Body of pancreas (tissue), 4 donors: Measurements from ENCODE around the gene PRSS53. TPM values are rescaled to one million over a fixed set of nuclear protein-coding genes. Genes with fewer than 3 reads are reported as not detected.

ENCODE experiments used
- ATAC-seq: fragments of 150-250 bp; one replicate; pipeline ENCODE4 v1.9.1; 2016
- DNase-seq, 4 donors: peaks; one replicate each; pipeline ENCODE4 v3.0.0-alpha.2; 2019
- H3K27ac ChIP-seq, 4 donors: fragments of 200-600 bp; sonication (generic); 1 replicate in 3 of 4; 2 replicates in 1 of 4; pipeline versions ENCODE4 v1.5.1 to v1.6.1; 2016 to 2019; ENCODE audit warnings: mild to moderate bottlenecking in 1 of 4, mixed read lengths in 1 of 4, moderate library complexity in 1 of 4
- H3K27me3 ChIP-seq, 2 donors: fragments of 200-600 bp; sonication (generic); one replicate each; pipeline ENCODE4 v1.6.0; 2016; ENCODE audit warnings: mild to moderate bottlenecking in 1 of 2
- H3K36me3 ChIP-seq, 2 donors: fragments of 200-600 bp; sonication (generic); replicated peaks in 1 of 2; 2 replicates each; pipeline ENCODE4 v1.5.1; 2016; ENCODE audit warnings: low read depth in 2 of 2; ENCODE audit not compliant: insufficient read depth in 1 of 2
- H3K4me1 ChIP-seq: fragments of 200-600 bp; sonication (generic); one replicate; pipeline ENCODE4 v1.6.0; 2016
- H3K4me3 ChIP-seq, 2 donors: fragments of 200-600 bp; sonication (generic); 1 replicate in 1 of 2; 2 replicates in 1 of 2; pipeline ENCODE4 v1.5.1; 2016 to 2019
- H3K9me3 ChIP-seq, 3 donors: fragments of 200-600 bp; sonication (generic); 1 replicate in 2 of 3; 2 replicates in 1 of 3; pipeline ENCODE4 v1.5.1; 2016
- POLR2A ChIP-seq, 3 donors: fragments of 450-650 bp; IDR thresholded peaks; one replicate each; pipeline ENCODE4 v1.6.1; 2016; ENCODE audit warnings: antibody characterized with exemption in 3 of 3, mild to moderate bottlenecking in 2 of 3
- WGBS, 2 donors: methylation state at CpG; one replicate each; pipeline ENCODE4 v1.1.5; 2017; 5-methylcytosine and 5-hydroxymethylcytosine counted together
- intact Hi-C: fragments of 100-400 bp; cut with DNase I; formaldehyde crosslinking; loops from one replicate; pipeline ENCODE4 v1.15.1; 2023
- total RNA-seq, 2 donors: library from RNA; depleted of rRNA; stranded (reverse); fragments of >200 nt; gene quantifications; one replicate each; pipeline ENCODE4 v1.1.0, GENCODE V29; 2016
- TF ChIP-seq, protein P1 (sequence below), 7 experiments: fragments of 450-650 bp in 4 of 7; fragments of 200-600 bp in 3 of 7; sonication (generic) in 3 of 7; IDR thresholded peaks; one replicate each; pipeline ENCODE4 v1.5.1; 2016 to 2019; ENCODE audit warnings: antibody characterized with exemption in 7 of 7

The PRSS53 gene
- total RNA-seq, 2 donors from 2014 or later = 3.0 to 6.0 TPM

DNA sequence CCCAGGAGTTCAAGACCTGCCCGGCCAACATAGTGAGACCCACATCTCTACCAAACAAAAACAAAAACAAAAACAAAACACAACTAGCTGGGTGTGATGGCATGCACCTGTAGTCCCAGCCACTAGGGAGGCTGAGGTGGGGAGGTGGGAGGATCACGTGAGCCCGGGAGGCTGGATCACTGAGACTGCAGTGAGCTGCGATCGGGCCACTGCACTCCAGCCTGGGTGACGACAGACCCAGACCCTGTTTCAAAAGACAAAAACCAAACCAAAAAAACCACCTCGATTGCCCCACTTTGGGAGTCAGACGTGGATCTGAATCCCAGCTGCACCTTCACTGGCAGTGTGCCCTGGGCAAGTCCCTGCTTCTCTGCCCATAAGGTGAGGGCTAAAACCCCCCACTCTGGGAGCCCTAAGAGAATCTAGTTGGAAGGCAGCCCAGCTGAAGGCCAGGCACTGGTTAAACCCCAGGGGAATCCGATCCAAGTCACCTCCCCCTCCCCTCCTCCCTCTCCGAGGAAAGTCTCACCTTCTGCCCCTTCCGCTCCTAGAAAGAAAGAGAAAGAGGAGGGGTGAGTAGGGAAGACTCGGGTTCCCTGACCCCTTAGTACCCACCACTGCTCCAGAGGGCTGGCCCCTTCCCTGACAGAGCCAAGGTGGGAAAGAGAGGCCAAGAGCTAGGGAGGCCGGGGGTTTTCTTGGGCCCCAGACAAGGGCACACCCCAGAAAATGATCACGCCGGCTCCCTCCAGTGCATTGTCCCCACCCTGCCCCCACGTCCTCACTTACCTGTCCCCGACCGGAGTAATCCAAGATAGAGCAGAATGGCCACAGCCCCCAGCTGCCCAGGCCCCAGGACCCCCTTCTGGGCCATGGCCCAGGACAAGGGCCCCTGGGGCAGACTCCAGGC, 46.1 kb upstream of the PRSS53 start:
- ATAC-seq = peak; percentile 40
- Histone ChIP-seq H3K4me3 (peak overlapping the region; percentile 44 to 95), H3K27me3 (no peaks in the 10 kb centered on the region), H3K4me1 (peaks cover 71% of the 10 kb centered on the region), H3K36me3 (peaks cover 0 to 4% of the 10 kb centered on the region in 2 donors), H3K9me3 (no peaks in the 10 kb centered on the region), H3K27ac (peak overlapping the region; percentile 94 to 99 (median 94))
- WGBS, 2 donors = 7 to 18% methylated on average over 18 of the region's 18 CpGs
- peak; percentile 77 to 85 (median 84) for DNase-seq
- intact Hi-C loops = no loop called here
- TF ChIP-seq, protein P1, sequence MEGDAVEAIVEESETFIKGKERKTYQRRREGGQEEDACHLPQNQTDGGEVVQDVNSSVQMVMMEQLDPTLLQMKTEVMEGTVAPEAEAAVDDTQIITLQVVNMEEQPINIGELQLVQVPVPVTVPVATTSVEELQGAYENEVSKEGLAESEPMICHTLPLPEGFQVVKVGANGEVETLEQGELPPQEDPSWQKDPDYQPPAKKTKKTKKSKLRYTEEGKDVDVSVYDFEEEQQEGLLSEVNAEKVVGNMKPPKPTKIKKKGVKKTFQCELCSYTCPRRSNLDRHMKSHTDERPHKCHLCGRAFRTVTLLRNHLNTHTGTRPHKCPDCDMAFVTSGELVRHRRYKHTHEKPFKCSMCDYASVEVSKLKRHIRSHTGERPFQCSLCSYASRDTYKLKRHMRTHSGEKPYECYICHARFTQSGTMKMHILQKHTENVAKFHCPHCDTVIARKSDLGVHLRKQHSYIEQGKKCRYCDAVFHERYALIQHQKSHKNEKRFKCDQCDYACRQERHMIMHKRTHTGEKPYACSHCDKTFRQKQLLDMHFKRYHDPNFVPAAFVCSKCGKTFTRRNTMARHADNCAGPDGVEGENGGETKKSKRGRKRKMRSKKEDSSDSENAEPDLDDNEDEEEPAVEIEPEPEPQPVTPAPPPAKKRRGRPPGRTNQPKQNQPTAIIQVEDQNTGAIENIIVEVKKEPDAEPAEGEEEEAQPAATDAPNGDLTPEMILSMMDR (IDR thresholded peaks at IDR 0.05) = peak in 5 of 7 experiments; percentile 17 to 78 (median 54)
- peak; percentile 72 to 93 (median 91) for TF ChIP-seq POLR2A (IDR thresholded peaks at IDR 0.05)

DNA sequence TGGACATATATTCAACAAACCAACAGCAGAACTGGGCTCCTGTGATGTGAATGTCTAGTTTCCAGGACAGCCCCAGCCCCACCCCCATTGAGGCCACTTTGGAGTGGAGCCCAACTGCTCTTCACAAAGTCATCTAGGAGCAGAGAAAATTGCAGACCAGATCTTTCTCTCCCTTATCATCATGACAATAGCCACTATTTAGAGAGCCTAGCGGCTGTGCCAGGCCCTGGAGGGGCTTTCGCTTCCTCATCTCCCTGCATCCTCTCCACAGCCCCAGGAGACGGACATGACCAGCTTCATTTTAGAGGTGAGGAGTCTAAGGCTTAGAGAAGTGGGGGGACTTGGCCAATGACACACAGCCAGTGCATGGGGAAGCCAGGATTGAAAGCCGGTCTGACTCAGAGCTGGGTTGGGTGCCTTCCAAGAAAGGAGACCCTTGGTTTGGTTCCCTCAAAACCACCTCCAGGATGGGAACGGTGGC, 45.4 kb upstream of the PRSS53 start:
- 1 to 5% methylated on average over 4 to 5 of the region's 5 CpGs for WGBS, 2 donors
- H3K36me3 ChIP-seq = peaks cover 0 to 4% of the 10 kb centered on the region in 2 donors
- peak overlapping the region; percentile 3 to 95 for H3K4me3 ChIP-seq
- H3K27me3 ChIP-seq = no peaks in the 10 kb centered on the region
- intact Hi-C loops = no loop called here
- DNase-seq (peak in 3 of 4 donors; percentile 37 to 60 (median 56)), ATAC-seq (no peak)
- no peaks in the 10 kb centered on the region for H3K9me3 ChIP-seq
- TF ChIP-seq, protein P1 (IDR thresholded peaks at IDR 0.05) = no peak
- no peak for TF ChIP-seq POLR2A (IDR thresholded peaks at IDR 0.05)
- H3K4me1 ChIP-seq = peaks cover 74% of the 10 kb centered on the region
- H3K27ac ChIP-seq = peak overlapping the region; percentile 94 to 99 (median 94)

DNA sequence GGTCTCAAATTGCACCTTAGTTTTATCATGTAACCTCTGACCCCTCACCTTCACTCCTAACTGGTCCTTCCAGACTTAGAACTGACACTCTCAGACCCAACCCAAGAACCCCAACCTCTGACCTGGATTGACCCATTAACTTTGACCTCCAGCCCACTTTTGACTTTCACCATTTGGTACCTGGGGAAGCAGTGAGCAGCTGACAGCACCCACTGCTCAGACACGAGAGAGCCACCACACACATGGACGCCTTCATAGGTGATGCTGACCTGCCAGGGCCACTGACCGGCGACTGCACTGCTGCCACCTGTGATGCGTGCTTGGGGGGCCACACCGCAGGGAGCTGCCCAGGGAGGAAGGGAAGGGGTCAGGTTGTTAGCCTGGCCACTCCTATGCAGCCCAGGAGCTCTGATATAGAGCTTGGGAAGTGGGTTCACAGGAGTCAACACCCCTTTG, 44.3 kb upstream of the PRSS53 start:
- H3K4me1 ChIP-seq = peaks cover 74% of the 10 kb centered on the region
- intact Hi-C loops = no loop called here

DNA sequence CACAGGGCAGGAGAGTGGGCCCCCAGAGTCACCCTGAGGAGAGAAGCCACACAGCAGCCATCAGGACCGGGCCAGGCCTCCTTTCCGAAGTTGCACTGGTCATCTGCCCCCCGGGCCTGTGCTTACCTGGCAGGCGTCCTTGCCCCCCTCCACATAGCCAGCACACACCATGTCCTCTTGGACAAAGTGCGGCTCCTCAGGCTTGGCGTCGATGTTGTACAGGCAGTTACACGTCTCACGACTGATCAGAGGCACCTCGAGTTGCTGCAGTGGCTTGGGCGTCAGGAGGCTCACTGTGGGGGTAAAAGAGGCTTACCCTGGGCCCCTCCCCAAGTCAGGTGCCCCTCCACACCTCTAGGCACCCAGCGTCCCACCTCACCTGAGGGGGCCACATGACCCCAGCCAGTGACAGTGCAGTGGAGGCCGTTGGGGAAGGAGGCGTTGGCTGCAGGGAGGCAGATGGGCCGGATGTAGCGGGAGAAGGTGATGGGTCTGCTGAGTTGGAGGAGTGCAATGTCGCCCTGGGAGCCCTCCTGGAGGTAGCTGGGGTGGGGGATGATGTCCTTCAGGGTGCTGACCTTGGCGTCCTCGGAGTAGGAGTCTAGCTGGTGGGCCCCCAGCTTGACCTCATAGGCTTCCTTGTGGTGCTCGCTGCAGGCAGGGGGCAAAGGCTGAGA, 43.7 kb upstream of the PRSS53 start:
- Histone ChIP-seq H3K27me3 (no peaks in the 10 kb centered on the region), H3K27ac (peak overlapping the region; percentile 89 to 98 (median 94)), H3K36me3 (peaks cover 0 to 4% of the 10 kb centered on the region in 2 donors), H3K9me3 (no peaks in the 10 kb centered on the region), H3K4me3 (no peak overlapping the region), H3K4me1 (peaks cover 76% of the 10 kb centered on the region)
- intact Hi-C loops = no loop called here
- 73 to 80% methylated on average over 13 to 17 of the region's 20 CpGs for WGBS, 2 donors
- DNase-seq (no peak), ATAC-seq (no peak)
- peak in 1 of 3 donors; percentile 3 for TF ChIP-seq POLR2A (IDR thresholded peaks at IDR 0.05)
- TF ChIP-seq, protein P1 (IDR thresholded peaks at IDR 0.05) = no peak

More for the DNA sequence above, 44.3 kb upstream of the PRSS53 start:
- peak overlapping the region; percentile 94 to 99 (median 94) for H3K27ac ChIP-seq
- no peak overlapping the region for H3K4me3 ChIP-seq
- TF ChIP-seq POLR2A (IDR thresholded peaks at IDR 0.05) = no peak
- TF ChIP-seq, protein P1 (IDR thresholded peaks at IDR 0.05) = no peak
- DNase-seq (no peak), ATAC-seq (no peak)
- H3K36me3 ChIP-seq = peaks cover 0 to 4% of the 10 kb centered on the region in 2 donors
- no peaks in the 10 kb centered on the region for H3K27me3 ChIP-seq
- no peaks in the 10 kb centered on the region for H3K9me3 ChIP-seq
- 70 to 83% methylated on average over 2 to 6 of the region's 6 CpGs for WGBS, 2 donors
